ENCODE measurements around the gene STK10.
A peak's percentile ranks its signal among the peaks of the same experiment; 100 is the strongest.

GRCh38 chr5:172002310-172002709 is 185.7 kb downstream of the STK10 start:
- no peak for TF ChIP-seq EZH2phosphoT487 (IDR thresholded peaks at IDR 0.05; ENCODE audit: borderline replicate concordance, low read length)
- TF ChIP-seq CTCF (conservative IDR thresholded peaks at IDR 0.05; ENCODE audit: low read depth, low read length) = peak; percentile 64

Data from PC-3 (cell line).